ENCODE results near the gene ENTPD8. TPM values are rescaled to one million over a fixed set of nuclear protein-coding genes. Genes with fewer than 3 reads are reported as not detected.

ENTPD8 gene
- total RNA-seq, 1 experiment from 2014 or later, result 0.77 TPM

- no CpG with 5 or more reads among the region's 18 CpGs for WGBS (ENCODE audit: extremely low coverage, insufficient read length, low lambda C conversion rate)
- Histone ChIP-seq H3K14ac (ENCODE audit: insufficient read depth, low read length) (no peak overlapping the region), H3K9ac (ENCODE audit: extremely low read depth, insufficient read length, low read length) (no peak overlapping the region), H3K23ac (ENCODE audit: insufficient read length, low read depth, low read length) (no peak overlapping the region), H4K91ac (ENCODE audit: insufficient read length, low read depth, low read length) (no peak overlapping the region), H3T11ph (ENCODE audit: low read length) (no peak overlapping the region), H4K5ac (ENCODE audit: insufficient read length, low read depth, low read length) (no peak overlapping the region), H2AK5ac (ENCODE audit: insufficient read length, low read length) (no peak overlapping the region), H3K9me3 (ENCODE audit: control insufficient read depth, low read depth, low read length) (peaks cover 3% of the 10 kb centered on the region), H3K27me3 (ENCODE audit: insufficient read depth, low read length) (no peaks in the 10 kb centered on the region), H3K18ac (ENCODE audit: insufficient read length, low read depth, low read length) (no peak overlapping the region), H3K79me2 (ENCODE audit: insufficient read depth, low read length) (no peaks in the 10 kb centered on the region), H3K4me1 (ENCODE audit: insufficient read depth, low read length) (no peaks in the 10 kb centered on the region), H3K23me2 (ENCODE audit: insufficient read length, low read depth, low read length, poor library complexity, severe bottlenecking) (no peaks in the 10 kb centered on the region), H3K79me1 (ENCODE audit: insufficient read depth, low read depth, low read length, poor library complexity, severe bottlenecking) (no peaks in the 10 kb centered on the region), H2BK15ac (ENCODE audit: low read depth, low read length) (no peak overlapping the region), H3K27ac (ENCODE audit: insufficient read length, low read depth, low read length) (no peak overlapping the region), H2BK5ac (ENCODE audit: insufficient read length, low read length) (no peak overlapping the region), H4K8ac (replicated peaks; ENCODE audit: insufficient read length, low read depth, low read length) (no peak overlapping the region), H3K56ac (ENCODE audit: insufficient read length, low read depth, low read length) (no peak overlapping the region), H3K4ac (ENCODE audit: low read depth, low read length) (no peak overlapping the region), H3K4me2 (ENCODE audit: insufficient read depth, insufficient read length, low read length) (no peak overlapping the region), H2BK120ac (ENCODE audit: low read depth, low read length, poor library complexity, severe bottlenecking) (no peak overlapping the region), H2BK20ac (ENCODE audit: low read depth, low read length, poor library complexity, severe bottlenecking) (no peak overlapping the region), H4K20me1 (ENCODE audit: control insufficient read depth, insufficient read depth, insufficient read length) (no peaks in the 10 kb centered on the region), H2AFZ (ENCODE audit: low read length) (no peak overlapping the region), H2BK12ac (ENCODE audit: insufficient read length, low read depth, low read length) (no peak overlapping the region)
- DNase-seq, result no peak
- peaks cover 23% of the 10 kb centered on the region for H3K27me3 Mint-ChIP-seq (ENCODE audit: low read depth)
- no peak overlapping the region for H3K27ac Mint-ChIP-seq
- peaks cover 0 to 14% (median 6%) of the 10 kb centered on the region in 3 experiments; a peak in 5 of 7 replicates for H3K36me3 Mint-ChIP-seq (ENCODE audit: insufficient read depth in 1 of 3, low read depth in 3 of 3)
- no peak for TF ChIP-seq CTCF (conservative IDR thresholded peaks at IDR 0.05)
- no peak overlapping the region for H3K4me3 Mint-ChIP-seq
- H3K9me3 Mint-ChIP-seq, result peaks cover 28% of the 10 kb centered on the region in 2 experiments
- peaks cover under 1% of the 10 kb centered on the region in 2 experiments; a peak in 1 of 4 replicates for H3K4me1 Mint-ChIP-seq
Measured at GRCh38 chr9:137474271-137474670, 33.1 kb upstream of the ENTPD8 start.

Measured in H9 (cell line).